Measurements from ENCODE around the gene LBX1.
"Not testable (repeated sequence)": the region's sequence is repeated elsewhere in the genome, so short reads cannot be mapped to it uniquely, and the experiment has no call there.

GRCh38 chr10:101198326-101198977 lies 30.8 kb downstream of the LBX1 start:
- not testable (repeated sequence) for TF ChIP-seq POLR2A, CTCF (IDR thresholded peaks at IDR 0.05)
